Stimulated activated CD4-positive, alpha-beta T cell treated with anti-CD3 and anti-CD28 coated beads, Interleukin-2, amount 100 ng/mL, for 4 hours (primary cell): ENCODE measurements around the gene NPHS2.
"Not testable (repeated sequence)": the region's sequence is repeated elsewhere in the genome, so short reads cannot be mapped to it uniquely, and the experiment has no call there.

Source experiments
- DNase-seq: peaks from one replicate; pipeline ENCODE4 v3.0.0-alpha.2; 2020; ENCODE audit warnings: low read depth

NPHS2 gene

GRCh38 chr1:179547021-179547535 is 28.7 kb downstream of the NPHS2 start:
- DNase-seq = no peak

- no peak for DNase-seq
Measured at GRCh38 chr1:179545321-179545720, 30.4 kb downstream of the NPHS2 start.

- DNase-seq = no peak
Measured at GRCh38 chr1:179541774-179542173, 34.0 kb downstream of the NPHS2 start.

GRCh38 chr1:179530352-179530751 is 45.4 kb downstream of the NPHS2 start:
- no peak for DNase-seq

DNA sequence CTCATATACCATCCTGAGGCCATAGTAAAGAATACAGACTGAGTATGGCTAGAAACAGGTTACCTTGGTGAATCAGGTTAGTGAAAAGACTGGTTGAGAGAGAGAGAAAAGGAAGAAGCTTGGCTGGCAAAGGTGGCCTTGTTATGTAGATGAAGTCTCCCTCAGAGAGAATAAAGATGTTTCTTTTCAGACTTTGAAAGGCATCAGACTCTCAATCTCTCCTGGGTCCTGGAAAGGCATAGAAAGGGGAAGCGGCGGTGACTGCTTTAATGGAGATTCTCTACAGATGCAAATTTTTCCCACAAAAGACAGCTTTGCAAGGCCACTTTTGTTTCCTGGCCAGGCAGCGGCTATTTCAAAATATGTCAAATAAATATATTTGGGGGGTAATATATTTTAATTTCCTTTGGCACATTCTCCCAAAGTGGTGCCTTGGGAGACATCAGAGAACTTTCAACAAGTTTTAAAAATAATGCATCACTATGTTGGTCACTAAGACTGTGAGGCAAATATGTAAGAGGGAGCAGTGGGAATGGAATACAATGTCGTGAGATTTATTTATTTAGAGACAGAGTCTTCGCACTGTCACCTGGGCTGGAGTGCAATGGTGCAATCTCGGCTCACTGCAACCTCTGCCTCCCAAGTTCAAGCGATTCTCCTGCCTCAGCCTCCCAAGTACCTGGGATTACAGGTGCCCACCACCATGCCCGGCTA is 46.1 kb downstream of the NPHS2 start:
- DNase-seq = no peak

GRCh38 chr1:179518544-179518943 is 57.2 kb downstream of the NPHS2 start:
- DNase-seq = not testable (repeated sequence)

DNA sequence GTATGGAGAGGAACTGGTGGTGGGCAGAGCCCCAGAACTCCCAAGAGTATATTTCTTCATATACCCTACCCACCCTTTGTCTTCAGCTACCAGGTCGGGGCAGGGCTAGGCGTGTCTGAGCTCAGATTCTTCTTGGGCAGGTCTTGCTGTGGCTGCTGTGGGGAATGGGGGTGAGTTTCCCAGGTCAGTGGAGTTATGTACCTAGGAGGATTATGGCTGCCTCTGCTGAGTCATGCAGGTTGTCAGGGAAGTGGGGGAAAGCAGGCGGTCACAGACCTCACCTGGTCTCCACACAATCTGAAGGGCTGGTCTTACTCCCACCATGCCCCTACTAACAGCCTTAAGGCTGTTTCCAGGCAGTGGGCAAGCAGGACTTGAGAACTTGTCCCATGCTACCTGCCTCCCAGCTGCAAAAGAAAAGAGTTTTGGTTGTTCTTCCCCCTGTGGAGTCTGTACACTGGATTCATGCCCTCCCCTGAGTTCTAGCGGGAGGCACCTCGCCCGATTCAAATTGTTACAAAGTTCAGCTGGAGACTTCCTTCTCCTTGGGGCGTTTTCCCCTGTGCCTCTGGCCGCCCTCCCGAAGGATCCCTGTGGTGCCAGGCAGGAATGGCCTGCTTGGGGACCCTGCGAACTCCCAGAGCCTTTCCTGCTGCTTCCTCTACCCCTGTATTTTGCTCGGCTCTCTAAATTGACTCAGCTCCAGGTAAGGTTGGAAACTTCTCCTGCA is 58.6 kb downstream of the NPHS2 start:
- no peak for DNase-seq

GRCh38 chr1:179510038-179510437 is 65.7 kb downstream of the NPHS2 start:
- no peak for DNase-seq

DNA sequence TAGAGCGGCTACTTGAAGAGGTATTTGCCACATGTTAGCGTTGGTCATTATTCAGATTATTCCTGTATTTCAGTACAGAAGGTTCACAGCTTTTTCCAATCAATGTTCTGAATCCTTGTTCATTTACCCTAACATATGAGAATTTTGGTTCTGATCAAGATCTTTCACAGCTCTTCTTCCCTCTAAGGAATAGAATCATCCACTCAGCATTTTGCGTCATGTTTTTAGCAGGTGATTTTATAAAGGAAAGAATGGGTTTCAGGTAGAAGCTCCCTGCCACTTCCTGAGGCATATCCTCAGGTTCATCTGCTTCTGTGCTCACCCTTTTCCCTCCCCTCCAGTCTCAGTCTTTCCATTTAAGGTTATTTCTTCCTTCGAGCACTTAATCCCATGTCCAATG is 66.4 kb downstream of the NPHS2 start:
- DNase-seq = no peak

GRCh38 chr1:179506199-179506598 is 69.5 kb downstream of the NPHS2 start:
- DNase-seq = no peak
